Measurements from ENCODE around the gene IFNA6.

The IFNA6 gene

GRCh38 chr9:21326526-21327139 is 24.1 kb downstream of the IFNA6 start:
- DNase-seq, result no peak

- no peak for DNase-seq
These were observed 26.6 kb downstream of the IFNA6 start for GRCh38 chr9:21324047-21324446.

- DNase-seq, result no peak
These were observed 27.7 kb downstream of the IFNA6 start for GRCh38 chr9:21322911-21323461.

GRCh38 chr9:21320465-21320864 is 30.2 kb downstream of the IFNA6 start:
- no peak for DNase-seq

- DNase-seq, result no peak
These were observed 32.4 kb downstream of the IFNA6 start for GRCh38 chr9:21317956-21318923.

GRCh38 chr9:21316860-21317259 is 33.8 kb downstream of the IFNA6 start:
- DNase-seq, result no peak

GRCh38 chr9:21316032-21316842 is 34.5 kb downstream of the IFNA6 start:
- DNase-seq, result no peak

GRCh38 chr9:21314152-21314551 is 36.5 kb downstream of the IFNA6 start:
- DNase-seq, result no peak

GRCh38 chr9:21311889-21312288 is 38.8 kb downstream of the IFNA6 start:
- no peak for DNase-seq

GRCh38 chr9:21305213-21305612 is 45.5 kb downstream of the IFNA6 start, which contains the start of gene IFNA5:
IFNA5 (minus strand) TSS chr9:21305313; CDS start chr9:21305256, 57 bp downstream.
- no peak for DNase-seq

All from NCI-H187 treated with DMSO at 0.1 percent for 48 hours (cell line).